HepG2 (cell line): ENCODE results near the gene TAGLN2.

ENCODE experiments used
- ADNP ChIP-seq: sonication (generic); formaldehyde crosslinking; IDR thresholded peaks from 2 replicates; pipeline ENCODE4 v1.4.0; 2020; ENCODE audit warnings: missing genetic modification reagents
- FOXM1 ChIP-seq: sonication (generic); formaldehyde crosslinking; IDR thresholded peaks from 2 replicates; pipeline ENCODE4 v1.5.0; 2020; ENCODE audit warnings: missing genetic modification reagents
- MEF2D ChIP-seq: sonication (generic); formaldehyde crosslinking; IDR thresholded peaks from 2 replicates; pipeline ENCODE4 v1.5.1; 2020; ENCODE audit warnings: mild to moderate bottlenecking, missing genetic modification reagents
- RXRB ChIP-seq: IDR thresholded peaks from 2 replicates; pipeline ENCODE4 v1.6.1; 2016; ENCODE audit warnings: borderline replicate concordance, missing genetic modification reagents, missing compliant biosample characterization

GRCh38 chr1:159880430-159880829 lies 44.9 kb downstream of the TAGLN2 start:
- TF ChIP-seq RXRB (CRISPR knock-in tag) (no peak), FOXM1 (CRISPR knock-in tag) (no peak), MEF2D (CRISPR knock-in tag) (no peak), ADNP (CRISPR knock-in tag) (no peak)
